Heart right ventricle (tissue), 16 donors: ENCODE results near the gene SPRED1. TPM values are rescaled to one million over a fixed set of nuclear protein-coding genes. Genes with fewer than 3 reads are reported as not detected.
A peak's percentile ranks its signal among the peaks of the same experiment; 100 is the strongest.

Source experiments
- ATAC-seq, 8 donors: fragments of 200-7000 bp; cut with Tn5 transposase; one replicate each; pipeline ENCODE4 v1.9.1; 2020; ENCODE audit warnings: mild to moderate bottlenecking in 8 of 8, moderate library complexity in 8 of 8, moderate number of reproducible peaks in 1 of 8
- DNase-seq, 2 donors: peaks; one replicate each; pipeline ENCODE4 v3.0.0-alpha.2; 2020
- H3K27ac ChIP-seq, 10 donors: fragments of 200-600 bp; sonication (generic) in 2 of 10; one replicate each; pipeline versions ENCODE4 v1.5.0 to v1.8.0; 2020 to 2022; ENCODE audit warnings: mild to moderate bottlenecking in 3 of 10
- H3K27me3 ChIP-seq, 7 donors: fragments of 200-600 bp; one replicate each; pipeline ENCODE4 v1.8.0; 2021 to 2022; ENCODE audit warnings: mild to moderate bottlenecking in 2 of 7
- H3K36me3 ChIP-seq, 9 donors: fragments of 200-600 bp; sonication (generic) in 1 of 9; one replicate each; pipeline versions ENCODE4 v1.5.0 to v1.8.0; 2020 to 2022; ENCODE audit warnings: mild to moderate bottlenecking in 2 of 9
- H3K4me1 ChIP-seq, 9 donors: fragments of 200-600 bp; sonication (generic) in 1 of 9; one replicate each; pipeline versions ENCODE4 v1.5.0 to v1.8.0; 2020 to 2022; ENCODE audit warnings: mild to moderate bottlenecking in 4 of 9
- H3K4me3 ChIP-seq, 10 donors: fragments of 200-600 bp; sonication (generic) in 2 of 10; one replicate each; pipeline versions ENCODE4 v1.5.0 to v1.8.0; 2020 to 2022; ENCODE audit warnings: mild to moderate bottlenecking in 7 of 10, moderate library complexity in 2 of 10
- H3K9me3 ChIP-seq, 11 donors: fragments of 200-600 bp in 10 of 11; sonication (generic) in 2 of 11; one replicate each; pipeline versions ENCODE4 v1.5.0 to v1.8.0; 2013 to 2022; ENCODE audit warnings: mild to moderate bottlenecking in 2 of 11, control low read depth in 1 of 11, moderate library complexity in 1 of 11
- CTCF ChIP-seq, 9 donors: fragments of 200-600 bp; sonication (generic) in 2 of 9; IDR thresholded peaks; one replicate each; pipeline versions ENCODE4 v1.5.0 to v1.8.0; 2021 to 2022; ENCODE audit warnings: antibody characterized with exemption in 9 of 9, mild to moderate bottlenecking in 5 of 9, moderate library complexity in 1 of 9
- WGBS, 2 donors: extraction: QIAGEN DNeasy Blood & Tissue Kit; methylation state at CpG; one replicate each; pipeline ENCODE4 v1.1.7; 2013; ENCODE audit warnings: inconsistent platforms in 1 of 2; 5-methylcytosine and 5-hydroxymethylcytosine counted together
- intact Hi-C, 10 donors: fragments of 100-400 bp; cut with DNase I; formaldehyde crosslinking; loops; one replicate each; pipeline versions ENCODE4 v1.11.1 to v1.14.2; 2022
- polyA plus RNA-seq, 2 donors: library from polyadenylated mRNA; stranded (reverse); fragments of 200-250 nt; gene quantifications; one replicate each; pipeline ENCODE4 v1.2.3, GENCODE V29; 2013
- total RNA-seq, 10 donors: library from RNA; stranded (reverse); fragmentation: NEBNext Ultra II Directional in 3 of 10; extraction: Animal tissue kit (Norgen Biotek cat#: 25700) in 3 of 10; gene quantifications; one replicate each; pipeline versions ENCODE4 v1.2.1 to v1.2.4, GENCODE V29; 2021 to 2023
- donor health status: Arrhythmogenic right ventricular cardiomyopathy.
- donor health status: ischemic (EF 13 %, LVEDD 7.1; RV severe dilation, severe dysfunction).
- donor health status: healthy with polysubstance abuse.
- donor health status: DM: no; HTN: yes; CAD: no.
- donor health status: DM: no; HTN: no; CAD: no.
- donor health status: ischemic (EF 25% LVEDD 6.9; RV normal size, moderate dysfunction).
- donor health status: ischemic (EF 25% LVEDD 5.7; RV mildly dilated, moderate dysfunction).
- donor health status: healthy.
- donor health status: DM: yes; HTN: yes; CAD: no.
- donor health status: Ischemic cardiomyopathy.
- donor health status: ischemic (EF 35%, LVEDD 5.7; RV mildly dilated, moderate dysfunction).
- donor health status: nonischemic (EF 11% LVEDD 7.7; RV severe dilation, severe dysfunction).
- donor health status: DM: yes; HTN: yes; CAD: no.
- donor health status: PGD.
- donor health status: ischemic (EF 29% LVEDD 5.4; RV normal size, mild dysfunction).
- donor health status: nonischemic (EF 23%, LVEDD 6.1; RV moderate dilation, normal function).

The SPRED1 gene
- total and polyA plus RNA-seq, 12 donors = 3.3 to 20.2 (median 7.5) TPM

GRCh38 chr15:38217191-38217595 is 35.4 kb upstream of the SPRED1 start:
- H3K27me3 ChIP-seq = no peaks in the 10 kb centered on the region
- no peak for DNase-seq
- 51 to 55% methylated on average over 3 of the region's 3 CpGs for WGBS, 2 donors
- H3K36me3 ChIP-seq = no peaks in the 10 kb centered on the region
- H3K27ac ChIP-seq = no peak overlapping the region
- peaks cover 0 to 32% (median 12%) of the 10 kb centered on the region in 9 donors for H3K4me1 ChIP-seq
- H3K4me3 ChIP-seq = no peak overlapping the region
- H3K9me3 ChIP-seq = no peaks in the 10 kb centered on the region
- no peak for ATAC-seq
- intact Hi-C loops = no loop called here
- TF ChIP-seq CTCF (IDR thresholded peaks at IDR 0.05) = no peak

DNA sequence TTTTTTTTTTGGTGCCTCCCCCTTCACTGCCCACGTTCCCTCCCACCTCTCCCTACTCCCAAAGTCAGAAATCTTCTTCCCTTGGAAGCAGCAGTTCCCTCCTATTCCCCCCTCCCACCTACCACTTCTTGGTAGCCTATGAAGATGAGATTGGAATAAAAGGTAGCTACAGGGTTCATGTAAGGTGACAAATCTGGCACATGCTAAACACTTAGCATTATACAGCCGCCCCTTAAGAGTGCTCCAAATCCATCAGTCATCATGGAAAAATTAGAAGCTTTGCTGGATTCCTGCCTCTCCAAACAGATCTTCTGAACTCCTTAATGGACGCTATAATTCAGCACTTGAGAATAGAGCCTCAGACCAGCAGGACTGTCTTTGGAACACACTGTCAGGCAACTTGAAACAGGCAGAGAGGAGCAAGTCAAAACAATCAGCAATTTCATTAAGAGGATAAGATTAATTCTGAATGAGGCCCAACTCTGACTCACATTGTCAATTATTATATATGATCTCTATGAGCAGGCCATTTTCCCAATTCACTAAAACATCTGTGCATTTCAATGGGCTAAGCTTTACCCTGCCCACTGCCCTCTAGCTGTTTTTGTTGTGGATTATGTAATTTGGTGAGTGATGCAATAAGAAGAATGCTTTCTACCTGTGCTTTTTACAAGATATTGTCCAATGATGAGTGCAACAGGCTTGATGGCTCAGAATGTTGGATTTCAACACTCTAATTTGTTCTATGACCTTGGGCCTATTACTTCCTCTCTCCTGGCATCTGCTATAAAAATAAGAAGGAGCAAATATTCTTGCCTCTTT is 34.6 kb upstream of the SPRED1 start:
- peaks cover 0 to 34% (median 12%) of the 10 kb centered on the region in 9 donors for H3K4me1 ChIP-seq
- no peak overlapping the region for H3K4me3 ChIP-seq
- H3K9me3 ChIP-seq = no peaks in the 10 kb centered on the region
- H3K27me3 ChIP-seq = no peaks in the 10 kb centered on the region
- no peak for DNase-seq
- no peak for TF ChIP-seq CTCF (IDR thresholded peaks at IDR 0.05)
- peak in 4 of 8 donors; percentile 8 to 40 (median 23) for ATAC-seq
- H3K36me3 ChIP-seq = no peaks in the 10 kb centered on the region
- 45 to 70% methylated on average over 3 of the region's 3 CpGs for WGBS, 2 donors
- intact Hi-C loops = no loop called here
- H3K27ac ChIP-seq = no peak overlapping the region

DNA sequence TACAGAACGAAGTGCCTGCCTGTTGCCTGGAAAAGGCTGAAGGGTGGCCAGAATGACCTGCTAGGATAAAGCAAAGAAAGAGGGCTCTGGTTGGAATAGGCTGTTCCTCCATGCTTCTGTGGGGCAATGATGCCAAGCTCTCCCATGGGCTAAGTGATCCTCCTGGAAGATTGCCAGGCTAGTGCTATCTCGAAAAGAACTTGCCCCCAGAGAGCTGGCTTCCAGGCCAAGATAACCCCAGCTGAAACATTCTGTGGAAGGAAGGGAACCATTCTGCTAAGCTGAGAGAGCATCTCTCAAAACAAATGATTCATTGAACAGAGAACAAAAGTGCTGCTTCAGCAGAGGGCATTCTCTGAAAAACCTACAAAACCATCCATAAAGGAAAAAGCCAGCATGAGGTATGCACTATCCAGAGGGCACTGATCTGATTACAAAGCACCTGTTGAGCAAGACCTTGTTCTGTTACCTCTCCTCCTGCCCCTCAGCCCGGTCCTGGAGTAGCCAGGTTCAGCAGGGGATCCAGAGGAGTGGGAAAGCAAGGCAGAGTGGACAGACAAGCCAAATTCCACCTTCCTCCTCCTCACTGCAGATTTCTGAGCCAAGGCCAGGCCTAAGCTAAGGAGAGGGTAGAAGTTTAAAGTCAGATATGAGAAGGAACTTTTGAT is 31.9 kb upstream of the SPRED1 start:
- Histone ChIP-seq H3K9me3 (no peaks in the 10 kb centered on the region), H3K27me3 (no peaks in the 10 kb centered on the region), H3K36me3 (no peaks in the 10 kb centered on the region), H3K4me3 (no peak overlapping the region), H3K27ac (no peak overlapping the region), H3K4me1 (peaks cover 0 to 33% (median 12%) of the 10 kb centered on the region in 9 donors)
- intact Hi-C loops = no loop called here
- no peak for ATAC-seq
- no peak for DNase-seq
- TF ChIP-seq CTCF (IDR thresholded peaks at IDR 0.05) = no peak
- 68 to 69% methylated on average over 3 of the region's 3 CpGs for WGBS, 2 donors

DNA sequence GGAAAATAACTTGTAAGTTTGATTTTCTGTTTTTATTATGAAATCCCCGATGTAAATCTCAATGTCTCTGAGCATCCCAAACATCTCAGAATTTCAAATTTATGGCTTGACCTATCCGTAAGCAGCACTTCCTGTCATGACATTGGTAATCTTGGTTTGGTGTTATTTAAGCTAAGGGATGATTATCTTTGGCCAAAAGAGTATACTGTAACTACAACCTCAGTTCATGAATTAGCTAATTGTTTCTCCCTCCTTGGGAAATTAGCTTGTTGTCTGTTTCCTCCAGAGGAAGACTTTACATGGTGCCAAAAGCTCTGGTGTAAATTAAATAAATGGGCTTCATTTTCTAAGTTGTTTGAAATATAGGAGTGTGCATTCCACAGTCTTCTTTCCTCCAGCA is 28.1 kb upstream of the SPRED1 start:
- Histone ChIP-seq H3K27me3 (no peaks in the 10 kb centered on the region), H3K4me1 (peaks cover 0 to 34% (median 5%) of the 10 kb centered on the region in 9 donors), H3K9me3 (no peaks in the 10 kb centered on the region), H3K36me3 (no peaks in the 10 kb centered on the region), H3K4me3 (no peak overlapping the region), H3K27ac (no peak overlapping the region)
- WGBS, 2 donors = 53 to 57% methylated on average over 2 of the region's 2 CpGs
- intact Hi-C loops = no loop called here
- DNase-seq (no peak), ATAC-seq (no peak)
- no peak for TF ChIP-seq CTCF (IDR thresholded peaks at IDR 0.05)
